Hippocampal formation (tissue), 2 donors: ENCODE results near the gene TK2.
"Not testable (repeated sequence)": the region's sequence is repeated elsewhere in the genome, so short reads cannot be mapped to it uniquely, and the experiment has no call there.

Experiments
- DNase-seq, 2 donors: peaks; one replicate each; lab custom pipeline; 2025; lab: John Stamatoyannopoulos, UW

Gene TK2

GRCh38 chr16:66549284-66550131, at the start of gene TK2:
TSS of gene TK2 (minus strand) at chr16:66550122. CDS start at chr16:66550061, 61 bp downstream.
- peak in 1 of 2 donors; percentile 69 for DNase-seq

- no peak for DNase-seq
These were observed 48.2 kb upstream of the TK2 start for GRCh38 chr16:66598111-66598510.

GRCh38 chr16:66596986-66597848, 47.3 kb upstream of the TK2 start:
- DNase-seq: no peak

- DNase-seq: not testable (repeated sequence)
These were observed 46.6 kb upstream of the TK2 start for GRCh38 chr16:66596559-66596958.

- DNase-seq: no peak
These were observed 44.8 kb upstream of the TK2 start for GRCh38 chr16:66594739-66595138.

- DNase-seq: no peak
These were observed 42.9 kb upstream of the TK2 start for GRCh38 chr16:66592814-66593213.

- no peak for DNase-seq
These were observed 42.3 kb upstream of the TK2 start for GRCh38 chr16:66592241-66592640.

GRCh38 chr16:66591018-66591417, 41.1 kb upstream of the TK2 start:
- no peak for DNase-seq

- DNase-seq: no peak
These were observed 40.4 kb upstream of the TK2 start for GRCh38 chr16:66590322-66590721.

- DNase-seq: peak in 1 of 2 donors; percentile 18
These were observed 39.2 kb upstream of the TK2 start for GRCh38 chr16:66588981-66589713.

- no peak for DNase-seq
These were observed 38.1 kb upstream of the TK2 start for GRCh38 chr16:66587881-66588600.

GRCh38 chr16:66585481-66586239, 35.7 kb upstream of the TK2 start:
- DNase-seq: no peak

GRCh38 chr16:66581246-66581952, 31.5 kb upstream of the TK2 start:
- no peak for DNase-seq

- no peak for DNase-seq
These were observed 30.8 kb upstream of the TK2 start for GRCh38 chr16:66580605-66581209.

- no peak for DNase-seq
These were observed 29.0 kb upstream of the TK2 start, which contains the start of gene CMTM2 for GRCh38 chr16:66578651-66579531. TSS of gene CMTM2 (plus strand) at chr16:66579463. CDS start at chr16:66579608, 145 bp downstream.

GRCh38 chr16:66576296-66576695, 26.4 kb upstream of the TK2 start:
- DNase-seq: no peak

GRCh38 chr16:66575060-66575459, 25.1 kb upstream of the TK2 start:
- DNase-seq: no peak

GRCh38 chr16:66574531-66574930, 24.6 kb upstream of the TK2 start:
- no peak for DNase-seq

- DNase-seq: no peak
These were observed 24.2 kb upstream of the TK2 start for GRCh38 chr16:66574081-66574480.
